ENCODE data around the gene CTBS. TPM values are rescaled to one million over a fixed set of nuclear protein-coding genes. Genes with fewer than 3 reads are reported as not detected.

Gene CTBS
- total RNA-seq, 1 experiment from 2014 or later = 14.0 TPM

DNA sequence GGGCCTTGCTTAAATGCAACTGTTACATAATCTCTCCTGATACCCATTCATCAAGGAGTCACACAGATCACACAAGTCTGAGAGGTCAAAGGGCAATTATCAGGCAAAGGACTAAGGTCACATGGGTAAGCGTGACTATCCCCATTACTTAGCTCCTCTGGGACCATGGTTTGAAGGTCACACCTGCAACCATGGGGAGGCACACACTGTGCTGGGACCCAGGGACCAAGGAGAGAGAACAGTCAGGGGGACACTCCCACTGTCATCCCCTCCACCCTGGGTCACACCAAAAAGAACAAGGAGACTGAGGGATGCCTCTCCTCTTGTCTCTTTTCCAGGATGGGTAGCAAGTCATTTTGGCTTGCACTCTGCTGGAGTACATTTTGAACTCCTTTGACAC lies 30.9 kb upstream of the CTBS start:
- Mint-ChIP-seq H3K27me3 (ENCODE audit: insufficient read depth, unreplicated experiment) (no peaks in the 10 kb centered on the region), H3K27ac (ENCODE audit: low read depth, unreplicated experiment) (no peak overlapping the region), H3K4me3 (ENCODE audit: unreplicated experiment) (no peak overlapping the region), H3K36me3 (ENCODE audit: insufficient read depth, unreplicated experiment) (no peaks in the 10 kb centered on the region), H3K4me1 (ENCODE audit: insufficient read depth, unreplicated experiment) (peaks cover 17% of the 10 kb centered on the region), H3K9me3 (ENCODE audit: unreplicated experiment) (peaks cover 14% of the 10 kb centered on the region)
- ChIA-PET CTCF (interaction anchor here (0.6 to 4.5 kb wide), 13 partner anchors 10 to 464 kb away, joined by 3 to 22 read pairs (median 4); partner anchors contain the start of gene CTBS), POLR2A (interaction anchor here (0.8 to 3.4 kb wide), 5 partner anchors 14 to 163 kb away, joined by 3 to 61 read pairs (median 12); partner anchors contain the start of genes CTBS, GNG5 and SPATA1)
- no TSS peak for BruUV-seq (replicated peaks)
- TF ChIP-seq, protein P1, sequence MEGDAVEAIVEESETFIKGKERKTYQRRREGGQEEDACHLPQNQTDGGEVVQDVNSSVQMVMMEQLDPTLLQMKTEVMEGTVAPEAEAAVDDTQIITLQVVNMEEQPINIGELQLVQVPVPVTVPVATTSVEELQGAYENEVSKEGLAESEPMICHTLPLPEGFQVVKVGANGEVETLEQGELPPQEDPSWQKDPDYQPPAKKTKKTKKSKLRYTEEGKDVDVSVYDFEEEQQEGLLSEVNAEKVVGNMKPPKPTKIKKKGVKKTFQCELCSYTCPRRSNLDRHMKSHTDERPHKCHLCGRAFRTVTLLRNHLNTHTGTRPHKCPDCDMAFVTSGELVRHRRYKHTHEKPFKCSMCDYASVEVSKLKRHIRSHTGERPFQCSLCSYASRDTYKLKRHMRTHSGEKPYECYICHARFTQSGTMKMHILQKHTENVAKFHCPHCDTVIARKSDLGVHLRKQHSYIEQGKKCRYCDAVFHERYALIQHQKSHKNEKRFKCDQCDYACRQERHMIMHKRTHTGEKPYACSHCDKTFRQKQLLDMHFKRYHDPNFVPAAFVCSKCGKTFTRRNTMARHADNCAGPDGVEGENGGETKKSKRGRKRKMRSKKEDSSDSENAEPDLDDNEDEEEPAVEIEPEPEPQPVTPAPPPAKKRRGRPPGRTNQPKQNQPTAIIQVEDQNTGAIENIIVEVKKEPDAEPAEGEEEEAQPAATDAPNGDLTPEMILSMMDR (IDR thresholded peaks at IDR 0.05; ENCODE audit: unreplicated experiment) = no peak
- DNase-seq (ENCODE audit: unreplicated experiment) = no peak
- intact Hi-C loops (cut with micrococcal nuclease) = no loop called here

DNA sequence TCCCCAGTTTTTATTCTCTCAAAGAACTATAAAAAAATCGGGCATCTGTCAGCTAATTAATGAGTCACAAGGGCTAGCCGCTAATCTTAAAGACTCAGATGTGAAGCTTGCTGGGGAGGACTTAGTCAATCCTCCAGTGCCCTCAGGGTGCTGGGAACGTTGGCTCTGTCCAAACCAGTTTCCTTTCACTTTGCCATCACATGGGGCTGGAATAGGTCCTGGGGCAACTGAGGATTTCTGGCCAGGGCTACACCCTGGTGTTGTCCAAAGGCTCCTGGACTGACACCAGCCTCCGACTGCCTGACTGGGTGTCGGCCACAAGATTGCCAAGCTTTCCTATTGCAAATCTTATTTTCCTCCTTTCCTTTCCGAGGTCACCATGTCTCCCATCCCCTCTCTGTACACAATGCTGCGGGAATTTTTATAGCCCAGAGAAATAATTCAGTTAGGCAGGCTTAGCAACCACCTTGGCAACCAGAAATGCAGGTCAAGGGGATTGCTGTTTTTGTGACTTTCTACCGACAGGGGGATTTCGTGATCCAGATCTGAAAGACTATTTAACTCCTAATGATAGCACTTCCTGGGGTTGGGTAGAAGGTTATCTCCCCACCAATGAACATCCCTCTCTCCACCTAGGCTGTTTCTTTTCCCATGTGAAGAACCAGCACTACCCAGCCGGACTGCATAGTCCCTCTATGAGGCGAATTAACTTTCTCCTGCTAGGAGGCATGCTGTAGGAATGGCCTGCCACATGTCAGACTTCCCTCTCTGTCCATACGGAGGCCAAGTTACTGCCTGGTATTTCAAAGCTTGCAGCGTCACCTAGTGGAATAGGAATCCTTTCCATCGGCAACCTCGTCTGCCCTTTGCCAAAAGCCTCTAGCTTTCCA lies 29.9 kb upstream of the CTBS start:
- H3K4me3 Mint-ChIP-seq (ENCODE audit: unreplicated experiment) = peak overlapping the region; percentile 73
- peaks cover 26% of the 10 kb centered on the region for H3K4me1 Mint-ChIP-seq (ENCODE audit: insufficient read depth, unreplicated experiment)
- no peaks in the 10 kb centered on the region for H3K27me3 Mint-ChIP-seq (ENCODE audit: insufficient read depth, unreplicated experiment)
- peak overlapping the region; percentile 76 for H3K27ac Mint-ChIP-seq (ENCODE audit: low read depth, unreplicated experiment)
- peak; percentile 96 for DNase-seq (ENCODE audit: unreplicated experiment)
- ChIA-PET POLR2A (interaction anchor here (0.6 to 3.4 kb wide), 13 partner anchors 15 to 189 kb away, joined by 3 to 61 read pairs (median 3); partner anchors contain the start of genes CTBS, GNG5 and SPATA1), CTCF (interaction anchor here (0.6 to 4.5 kb wide), 18 partner anchors 9 to 463 kb away, joined by 3 to 22 read pairs (median 4); partner anchors contain the start of gene CTBS)
- no TSS peak for BruUV-seq (replicated peaks)
- peaks cover 14% of the 10 kb centered on the region for H3K9me3 Mint-ChIP-seq (ENCODE audit: unreplicated experiment)
- no peaks in the 10 kb centered on the region for H3K36me3 Mint-ChIP-seq (ENCODE audit: insufficient read depth, unreplicated experiment)
- intact Hi-C loops (cut with micrococcal nuclease) = loop anchor here (1.0 kb wide), 1 partner anchor 98 kb away; the partner anchor contains the start of genes GNG5 and SPATA1
- TF ChIP-seq, protein P1 (IDR thresholded peaks at IDR 0.05; ENCODE audit: unreplicated experiment) = peak; percentile 11

DNA sequence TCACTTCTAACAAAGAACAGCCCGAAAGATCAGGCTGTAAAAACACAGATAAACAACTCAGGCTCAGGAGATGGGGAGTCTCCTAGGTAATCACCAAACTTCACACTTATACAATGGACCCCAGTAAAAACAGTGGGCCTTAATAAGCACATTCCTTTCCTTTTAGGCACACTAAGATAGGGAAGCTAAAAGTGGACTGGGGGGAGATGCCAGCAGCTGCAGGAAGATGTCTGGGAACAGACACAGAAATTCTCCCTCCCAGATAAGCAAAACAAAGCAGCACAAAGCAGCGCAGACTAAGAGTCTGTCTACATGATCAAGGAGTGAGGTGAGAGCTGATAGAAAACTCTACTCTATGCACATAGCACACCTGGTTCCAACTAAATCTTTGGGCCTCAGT lies 29.0 kb upstream of the CTBS start:
- DNase-seq (ENCODE audit: unreplicated experiment) = no peak
- POLR2A ChIA-PET = interaction anchor here (0.8 to 3.4 kb wide), 9 partner anchors 10 to 161 kb away, joined by 3 to 61 read pairs (median 5); partner anchors contain the start of genes CTBS, GNG5 and SPATA1

More for the DNA sequence above, 29.0 kb upstream of the CTBS start:
- intact Hi-C loops (cut with micrococcal nuclease) = no loop called here
- no peaks in the 10 kb centered on the region for H3K27me3 Mint-ChIP-seq (ENCODE audit: insufficient read depth, unreplicated experiment)
- no peaks in the 10 kb centered on the region for H3K36me3 Mint-ChIP-seq (ENCODE audit: insufficient read depth, unreplicated experiment)
- no TSS peak for BruUV-seq (replicated peaks)
- H3K4me3 Mint-ChIP-seq (ENCODE audit: unreplicated experiment) = peak overlapping the region; percentile 73
- no peak overlapping the region for H3K27ac Mint-ChIP-seq (ENCODE audit: low read depth, unreplicated experiment)
- H3K9me3 Mint-ChIP-seq (ENCODE audit: unreplicated experiment) = peaks cover 14% of the 10 kb centered on the region
- CTCF ChIA-PET = interaction anchor here (0.6 to 3.5 kb wide), 13 partner anchors 9 to 447 kb away, joined by 3 to 12 read pairs (median 4); partner anchors contain the start of gene CTBS
- peaks cover 29% of the 10 kb centered on the region for H3K4me1 Mint-ChIP-seq (ENCODE audit: insufficient read depth, unreplicated experiment)
- TF ChIP-seq, protein P1 (IDR thresholded peaks at IDR 0.05; ENCODE audit: unreplicated experiment) = no peak

Data from MCF 10A (cell line).